Measurements from ENCODE around the gene TMIGD2.
"Not testable (repeated sequence)": the region's sequence is repeated elsewhere in the genome, so short reads cannot be mapped to it uniquely, and the experiment has no call there.

The TMIGD2 gene

GRCh38 chr19:4295972-4296771, 6.0 kb downstream of the TMIGD2 start:
- no peak for DNase-seq

GRCh38 chr19:4294389-4294788, 7.8 kb downstream of the TMIGD2 start:
- no peak for DNase-seq

DNA sequence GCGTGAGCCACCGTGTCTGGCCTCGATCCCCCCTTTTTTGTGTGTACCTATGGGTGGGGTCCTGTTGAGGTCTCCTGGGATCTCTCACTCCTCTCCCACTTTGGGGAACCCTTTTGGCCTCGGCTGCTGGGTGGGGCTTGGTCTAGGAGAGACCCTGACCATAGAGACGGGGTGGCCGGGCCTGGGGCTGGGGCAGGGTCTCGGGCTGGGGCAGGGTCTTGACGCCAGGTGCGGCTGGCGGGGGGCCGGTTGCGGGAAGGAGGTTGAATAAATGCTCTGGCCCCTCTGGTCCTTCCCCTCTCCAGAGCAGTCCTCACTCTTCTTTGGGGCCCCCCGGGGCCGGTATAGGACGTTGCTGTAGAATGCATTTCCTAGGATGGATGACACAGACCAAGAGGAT, 9.7 kb downstream of the TMIGD2 start:
- no peak for DNase-seq

GRCh38 chr19:4291184-4291732, 10.9 kb downstream of the TMIGD2 start:
- DNase-seq, result no peak

- no peak for DNase-seq
Observed at GRCh38 chr19:4288091-4288777, 14.0 kb downstream of the TMIGD2 start.

DNA sequence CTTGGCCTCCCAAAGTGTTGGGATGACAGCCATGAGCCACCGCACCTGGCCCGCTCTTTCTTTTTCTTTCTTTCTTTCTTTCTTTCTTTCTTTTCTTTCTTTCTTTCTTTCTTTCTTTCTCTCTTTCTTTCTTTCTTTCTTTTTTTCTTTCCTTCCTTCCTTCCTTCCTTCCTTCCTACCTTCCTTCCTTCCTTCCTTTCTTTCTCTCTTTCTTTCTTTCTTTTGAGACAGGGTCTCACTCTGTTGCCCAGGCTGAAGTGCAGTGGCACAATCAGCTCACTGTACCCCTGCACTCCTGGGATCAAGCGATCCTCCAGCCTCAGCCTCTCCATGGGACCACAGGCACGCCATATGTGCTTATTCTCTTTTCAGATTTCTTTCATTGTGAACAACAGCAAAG, 16.0 kb downstream of the TMIGD2 start:
- DNase-seq, result not testable (repeated sequence)

GRCh38 chr19:4284974-4285373, 17.2 kb downstream of the TMIGD2 start:
- no peak for DNase-seq

DNA sequence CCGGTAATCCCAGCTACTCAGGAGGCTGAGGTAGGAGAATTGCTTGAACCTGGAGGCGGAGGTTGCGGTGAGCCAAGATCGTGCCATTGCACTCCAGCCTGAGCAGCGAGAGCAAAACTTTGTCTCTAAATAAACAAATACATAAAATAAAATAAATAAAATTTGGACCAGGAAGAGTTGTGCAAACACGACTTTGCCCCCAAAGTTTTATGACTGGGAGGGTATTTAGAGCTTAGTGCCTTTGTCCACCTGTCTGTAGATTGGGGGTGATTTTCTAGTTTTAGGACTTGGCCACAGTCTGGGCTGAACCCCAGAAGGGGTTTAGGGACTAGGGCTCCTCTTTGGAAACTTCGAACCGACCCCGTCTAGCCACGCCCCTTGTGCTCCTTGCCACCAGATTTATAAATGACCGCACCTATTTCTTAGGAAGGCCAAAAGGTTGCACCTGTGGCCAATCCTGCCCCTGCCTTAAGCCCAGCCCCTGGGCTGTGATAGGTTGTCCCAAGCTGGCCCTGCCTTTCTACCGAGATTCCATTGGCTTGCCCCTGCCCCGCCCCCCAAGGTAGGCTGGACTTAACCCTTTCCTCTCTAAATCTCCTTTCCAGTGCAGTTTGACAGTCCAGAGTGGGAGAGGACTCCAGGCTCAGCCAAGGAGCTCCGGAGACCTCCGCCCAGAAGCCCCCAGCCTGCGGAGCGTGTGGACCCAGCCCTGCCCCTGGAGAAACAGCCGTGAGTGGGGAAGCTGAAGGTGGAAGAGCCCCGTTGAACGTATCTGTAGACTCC, 17.8 kb downstream of the TMIGD2 start:
- DNase-seq, result no peak

DNA sequence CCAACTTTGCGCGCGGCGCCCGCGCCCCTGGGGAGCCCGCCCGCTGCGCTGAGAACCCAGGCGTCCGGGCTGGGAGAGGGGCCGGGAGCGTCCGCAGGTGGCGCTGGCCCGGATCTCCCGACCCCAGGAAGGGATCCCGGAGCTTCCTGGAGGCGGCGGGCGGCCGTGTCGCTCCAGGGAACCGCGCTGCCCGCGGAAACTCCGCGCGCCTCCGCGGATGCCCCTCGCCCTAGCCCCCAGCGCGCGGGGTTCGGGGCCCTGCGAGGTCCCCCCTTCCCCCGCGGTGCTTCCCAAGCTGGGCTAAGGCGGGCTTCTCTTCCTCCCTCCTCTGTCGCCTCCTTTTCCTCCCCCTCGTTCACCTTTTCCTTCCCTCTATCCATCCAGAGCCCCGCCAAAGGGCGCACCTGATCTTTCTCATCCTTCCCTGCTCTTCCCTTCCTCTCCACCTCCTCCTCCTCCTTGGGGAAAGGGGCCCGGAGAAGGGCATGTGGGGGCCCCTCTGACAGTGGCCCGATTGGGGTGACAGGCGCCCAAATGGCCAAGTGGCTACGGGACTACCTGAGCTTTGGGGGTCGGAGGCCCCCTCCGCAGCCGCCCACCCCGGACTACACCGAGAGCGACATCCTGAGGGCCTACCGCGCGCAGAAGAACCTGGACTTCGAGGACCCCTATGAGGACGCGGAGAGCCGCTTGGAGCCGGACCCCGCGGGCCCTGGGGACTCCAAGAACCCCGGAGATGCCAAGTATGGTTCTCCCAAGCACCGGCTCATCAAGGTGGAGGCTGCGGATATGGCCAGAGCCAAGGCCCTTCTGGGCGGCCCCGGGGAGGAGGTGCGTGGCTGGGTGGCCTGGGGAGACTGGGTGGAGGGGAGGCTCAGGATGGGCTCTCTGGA, 22.4 kb downstream of the TMIGD2 start:
- no peak for DNase-seq

DNA sequence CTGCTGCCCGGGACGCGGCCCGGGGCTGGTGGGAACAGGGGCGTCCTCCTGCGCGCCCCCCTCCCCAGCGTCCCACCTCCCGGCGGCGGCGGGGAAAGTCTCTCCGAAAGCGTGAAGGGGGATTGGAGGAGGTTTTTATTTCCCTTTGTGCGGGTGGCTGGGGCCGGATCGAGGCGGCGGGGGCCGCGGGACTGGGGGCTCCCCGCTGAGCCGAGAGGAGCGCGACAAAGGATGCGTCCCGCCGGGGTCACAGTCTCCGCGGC, 23.0 kb downstream of the TMIGD2 start:
- DNase-seq, result no peak

DNA sequence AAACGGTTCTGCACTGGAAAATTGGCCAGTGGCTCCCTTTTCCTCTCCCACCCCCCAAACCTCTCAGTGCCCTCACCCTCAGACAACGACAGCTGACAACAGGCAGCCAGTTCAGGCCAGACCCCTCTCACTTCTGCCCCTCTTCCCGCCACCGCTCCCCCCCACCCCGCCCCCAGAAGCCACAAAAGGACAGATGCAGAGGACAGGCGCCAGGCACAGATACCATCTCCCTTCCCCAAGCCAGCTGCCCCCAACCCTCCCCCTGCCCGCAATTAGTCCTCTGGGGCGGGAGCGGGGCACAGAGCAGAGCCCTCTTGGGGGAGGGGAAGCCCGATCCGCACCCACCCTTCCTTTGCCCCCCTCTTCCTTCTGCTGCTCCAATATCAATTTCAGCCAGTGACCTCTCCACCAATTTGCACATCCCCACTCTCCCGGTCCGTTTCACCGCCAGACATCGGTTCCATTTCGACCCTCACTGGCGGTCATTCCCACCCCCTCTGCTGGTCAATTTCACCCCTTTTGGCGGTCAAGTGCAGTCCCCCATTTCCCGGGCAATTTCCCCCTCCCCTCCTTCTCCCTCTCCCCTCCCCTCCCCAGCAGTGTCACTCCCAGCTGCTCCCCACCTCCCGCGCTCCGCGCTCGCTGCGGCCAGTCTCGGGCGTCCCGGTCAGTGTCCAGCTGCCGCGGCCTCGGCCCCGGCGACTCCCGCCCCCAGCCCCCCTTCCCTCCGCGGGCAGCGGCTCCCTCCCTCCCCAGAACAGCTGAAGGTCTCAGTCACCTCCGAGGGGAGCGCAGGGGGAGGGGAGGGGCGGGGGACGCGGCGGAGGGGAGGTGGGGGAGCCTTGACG, 23.5 kb downstream of the TMIGD2 start, which contains the start of gene SHD:
Gene SHD, plus strand, starts transcription at position 848 of the 848 bp plus-strand sequence. CDS start 798 bp downstream, outside the sequence.
- DNase-seq, result no peak

DNA sequence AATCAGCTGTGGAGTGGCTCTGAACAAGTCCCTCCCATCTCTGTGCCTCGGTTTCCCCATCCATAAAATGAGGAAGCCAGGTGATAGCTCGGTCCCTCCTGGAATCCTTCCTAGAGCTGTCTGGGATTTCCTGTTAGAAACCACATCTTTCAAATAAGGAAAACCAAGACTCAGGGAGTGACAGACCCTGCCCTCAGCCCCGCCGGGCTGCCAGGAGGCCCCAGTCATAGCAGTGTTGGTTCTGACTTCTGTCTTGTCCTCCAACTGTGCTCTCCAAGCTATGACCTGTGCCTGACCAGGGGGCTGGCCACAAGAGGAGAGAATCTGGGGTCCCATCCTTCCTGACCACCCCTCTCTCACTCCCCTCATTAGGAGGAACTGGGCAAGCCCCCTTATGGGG, 24.2 kb downstream of the TMIGD2 start:
- DNase-seq, result no peak

GRCh38 chr19:4277191-4277696, 24.9 kb downstream of the TMIGD2 start:
- DNase-seq, result no peak

- DNase-seq, result not testable (repeated sequence)
Observed at GRCh38 chr19:4274321-4274686, 27.9 kb downstream of the TMIGD2 start.

DNA sequence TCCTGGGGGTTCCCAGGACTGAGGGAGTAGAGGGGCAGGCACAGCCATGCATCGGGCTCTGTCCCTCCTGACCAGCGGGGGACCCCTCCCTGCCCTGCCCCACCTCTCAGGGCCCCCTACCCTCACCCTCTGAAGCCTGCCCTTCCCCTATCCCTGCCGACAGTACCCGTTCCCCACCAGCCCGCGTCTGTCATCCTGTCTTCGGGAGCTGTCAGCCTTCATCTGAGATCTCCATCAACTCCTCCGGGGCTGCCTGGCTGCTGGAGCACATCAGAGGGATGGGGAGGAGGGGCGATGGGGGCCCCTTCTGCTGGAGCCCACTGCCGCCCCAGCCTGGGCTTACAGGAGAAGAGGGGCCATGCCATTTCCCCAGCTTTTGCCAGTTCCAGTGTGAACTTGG, 29.3 kb downstream of the TMIGD2 start:
- DNase-seq, result no peak

DNA sequence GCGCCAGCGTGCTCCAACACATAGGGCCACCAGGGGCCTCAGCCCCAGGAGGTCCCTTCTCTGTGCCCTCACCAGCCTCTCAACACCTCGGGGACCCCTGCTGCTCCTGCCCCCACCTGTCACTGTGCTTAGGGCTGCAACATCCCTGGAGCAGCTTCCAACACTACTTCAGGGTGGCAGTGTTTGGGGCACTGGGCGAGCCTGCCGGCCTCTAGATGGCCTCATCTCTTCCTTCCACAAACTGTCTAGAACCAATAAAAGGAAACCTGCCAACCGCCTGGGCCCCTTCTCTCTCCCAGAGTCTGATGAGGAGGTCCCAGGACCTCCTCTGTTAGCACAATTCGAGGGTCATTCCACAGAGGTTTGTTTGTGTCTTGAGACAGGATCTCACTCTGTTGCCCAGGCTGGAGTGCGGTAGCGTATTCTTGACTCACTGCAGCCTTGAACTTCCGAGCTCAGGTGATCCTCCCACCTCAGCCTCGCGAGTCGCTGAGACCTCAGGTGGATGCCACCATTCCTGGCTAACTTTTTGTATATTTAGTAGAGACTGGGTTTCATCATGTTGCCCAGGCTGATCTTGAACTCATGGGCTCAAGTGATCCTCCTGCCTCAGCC, 33.3 kb downstream of the TMIGD2 start:
- no peak for DNase-seq

GRCh38 chr19:4267901-4268815, 34.0 kb downstream of the TMIGD2 start:
- no peak for DNase-seq

DNA sequence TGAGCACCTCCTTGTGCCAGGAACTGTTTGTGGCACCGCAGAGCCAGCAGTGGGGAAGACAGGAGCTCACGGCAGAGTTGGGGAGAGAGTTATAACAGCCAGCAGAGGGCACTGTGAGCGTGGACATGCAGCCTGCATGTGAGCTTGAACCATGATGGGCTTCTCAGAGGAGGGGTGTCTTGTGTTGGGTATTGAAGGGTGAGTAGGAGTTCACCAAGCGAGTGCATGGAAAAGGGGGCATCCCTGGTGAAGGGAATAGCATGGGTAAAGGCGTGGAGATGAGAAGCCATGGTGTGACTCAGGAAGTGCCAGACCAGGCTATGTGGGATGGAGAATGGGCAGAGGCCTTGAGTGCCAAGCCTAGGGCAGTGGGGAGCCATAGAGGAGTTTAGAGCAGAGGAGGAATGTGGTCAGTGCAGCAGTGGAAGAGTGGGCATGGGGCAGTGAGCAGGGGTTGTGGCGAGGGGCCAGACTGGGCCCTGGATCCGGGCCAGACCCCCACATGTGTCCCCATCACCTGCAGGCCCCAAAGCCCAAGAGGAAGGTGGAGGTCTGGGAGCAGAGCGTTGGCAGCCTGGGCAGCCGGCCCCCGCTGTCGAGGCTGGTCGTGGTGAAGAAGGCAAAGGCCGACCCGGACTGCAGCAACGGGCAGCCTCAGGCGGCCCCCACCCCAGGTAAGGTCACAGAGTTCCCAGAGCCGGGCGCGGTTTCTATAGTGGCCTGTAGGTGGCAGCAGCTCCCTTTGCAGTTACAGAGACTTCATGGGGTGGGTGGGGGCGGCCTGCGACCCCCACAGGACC, 34.9 kb downstream of the TMIGD2 start:
- DNase-seq, result peak; percentile 14

Data from fibroblast of skin of abdomen (primary cell).